Inferior parietal cortex (tissue), 1 donor: ENCODE data around the gene FBXO31.
A peak's percentile ranks its signal among the peaks of the same experiment; 100 is the strongest.
"Not testable (repeated sequence)": the region's sequence is repeated elsewhere in the genome, so short reads cannot be mapped to it uniquely, and the experiment has no call there.

Source experiments
- DNase-seq: peaks from one replicate; pipeline ENCODE4 v3.0.0-alpha.2; 2016; ENCODE audit errors: extremely low spot score

The FBXO31 gene

GRCh38 chr16:87411375-87412271, 28.0 kb upstream of the FBXO31 start:
- DNase-seq: no peak

GRCh38 chr16:87410968-87411367, 27.4 kb upstream of the FBXO31 start:
- no peak for DNase-seq

DNA sequence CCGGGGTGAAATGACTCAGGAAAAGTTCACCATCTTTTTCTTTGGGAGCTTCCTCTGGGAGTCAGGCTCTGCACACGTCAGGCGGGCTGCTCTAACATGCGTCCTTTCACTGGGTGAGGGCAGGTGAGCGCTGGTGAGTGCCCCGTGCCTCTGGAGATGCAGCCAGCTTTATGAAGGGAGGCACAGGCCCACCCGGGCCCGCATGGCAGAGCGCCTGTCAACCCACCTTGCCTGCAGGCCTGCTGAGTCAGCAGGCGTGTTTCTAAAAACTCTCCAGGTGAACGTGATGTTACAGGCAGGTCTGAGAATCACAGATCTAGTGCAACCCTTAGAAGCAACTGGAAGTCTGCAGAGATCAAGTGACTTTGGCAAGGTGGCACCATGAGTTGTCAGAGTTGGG, 27.0 kb upstream of the FBXO31 start:
- DNase-seq: no peak

DNA sequence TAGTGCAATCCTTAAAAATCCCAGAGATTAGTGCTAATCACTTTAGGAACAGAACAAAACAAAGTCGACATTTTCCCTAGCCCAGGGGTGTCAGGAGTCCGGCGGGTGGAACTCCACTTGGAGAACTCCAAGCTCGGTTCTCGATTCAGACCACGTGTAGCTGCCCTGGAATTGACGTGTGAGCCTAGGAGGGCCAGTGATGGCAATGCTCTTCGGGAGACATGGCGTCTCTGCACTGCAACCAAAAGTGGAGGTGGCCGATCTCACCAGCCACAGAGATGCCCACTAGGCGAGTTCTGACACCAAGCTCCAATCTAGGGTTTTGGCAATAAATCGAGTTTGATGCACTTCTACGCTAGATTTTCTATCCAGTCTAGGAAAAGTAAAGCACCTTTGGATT, 26.2 kb upstream of the FBXO31 start:
- DNase-seq: no peak

DNA sequence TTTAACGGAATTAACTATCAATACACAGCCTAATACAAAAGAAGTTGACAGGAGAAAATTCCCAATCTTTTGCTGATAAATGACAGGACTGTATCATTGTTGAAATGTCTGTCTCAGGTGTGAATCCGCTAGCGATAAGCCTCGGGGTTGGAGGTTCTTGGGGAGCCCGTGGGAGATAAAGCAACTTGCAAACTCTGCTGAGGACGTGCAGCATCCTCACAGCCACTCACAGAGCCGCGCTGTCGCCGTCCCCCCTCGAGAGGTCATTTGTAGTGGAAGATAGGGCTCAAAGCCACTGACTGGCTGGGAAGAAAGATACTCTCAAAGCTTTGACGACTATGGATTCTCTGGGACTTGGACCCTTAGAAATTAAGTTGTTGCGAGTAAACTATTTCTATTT, 25.6 kb upstream of the FBXO31 start:
- no peak for DNase-seq

- DNase-seq: no peak
Measured at GRCh38 chr16:87407511-87408112, 24.0 kb upstream of the FBXO31 start.

DNA sequence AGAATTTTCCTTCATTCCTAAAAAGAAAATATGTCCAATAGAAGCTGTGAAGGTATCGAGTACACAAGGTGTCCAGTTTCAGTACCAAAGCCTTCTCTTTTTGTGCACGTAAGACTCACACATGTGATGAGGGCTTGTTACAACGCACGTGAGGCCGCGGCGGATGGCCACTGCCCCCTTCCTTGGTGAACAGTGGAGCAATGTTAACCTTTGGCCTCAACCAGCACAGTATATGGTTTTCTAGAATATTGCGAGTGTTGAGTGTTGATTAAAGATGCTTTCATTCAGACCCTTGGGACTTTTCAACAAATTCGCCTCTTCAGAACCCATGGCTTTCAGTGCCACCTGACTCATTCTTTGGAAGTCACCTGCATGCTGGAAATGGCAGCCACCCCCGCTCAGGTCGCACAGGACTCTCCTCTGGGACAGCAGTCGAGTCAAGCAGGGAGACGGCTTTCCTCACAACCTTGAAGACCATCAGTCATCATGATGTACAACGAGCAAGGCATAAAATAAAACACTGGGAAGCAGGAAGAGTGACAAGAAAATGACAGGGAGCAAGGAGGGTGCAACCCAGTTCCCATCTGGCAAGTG, 23.0 kb upstream of the FBXO31 start:
- DNase-seq: no peak

- no peak for DNase-seq
Measured at GRCh38 chr16:87404764-87405625, 21.4 kb upstream of the FBXO31 start.

GRCh38 chr16:87395181-87395842, 11.7 kb upstream of the FBXO31 start:
- DNase-seq: no peak

- no peak for DNase-seq
Measured at GRCh38 chr16:87393680-87394055, 10.1 kb upstream of the FBXO31 start.

DNA sequence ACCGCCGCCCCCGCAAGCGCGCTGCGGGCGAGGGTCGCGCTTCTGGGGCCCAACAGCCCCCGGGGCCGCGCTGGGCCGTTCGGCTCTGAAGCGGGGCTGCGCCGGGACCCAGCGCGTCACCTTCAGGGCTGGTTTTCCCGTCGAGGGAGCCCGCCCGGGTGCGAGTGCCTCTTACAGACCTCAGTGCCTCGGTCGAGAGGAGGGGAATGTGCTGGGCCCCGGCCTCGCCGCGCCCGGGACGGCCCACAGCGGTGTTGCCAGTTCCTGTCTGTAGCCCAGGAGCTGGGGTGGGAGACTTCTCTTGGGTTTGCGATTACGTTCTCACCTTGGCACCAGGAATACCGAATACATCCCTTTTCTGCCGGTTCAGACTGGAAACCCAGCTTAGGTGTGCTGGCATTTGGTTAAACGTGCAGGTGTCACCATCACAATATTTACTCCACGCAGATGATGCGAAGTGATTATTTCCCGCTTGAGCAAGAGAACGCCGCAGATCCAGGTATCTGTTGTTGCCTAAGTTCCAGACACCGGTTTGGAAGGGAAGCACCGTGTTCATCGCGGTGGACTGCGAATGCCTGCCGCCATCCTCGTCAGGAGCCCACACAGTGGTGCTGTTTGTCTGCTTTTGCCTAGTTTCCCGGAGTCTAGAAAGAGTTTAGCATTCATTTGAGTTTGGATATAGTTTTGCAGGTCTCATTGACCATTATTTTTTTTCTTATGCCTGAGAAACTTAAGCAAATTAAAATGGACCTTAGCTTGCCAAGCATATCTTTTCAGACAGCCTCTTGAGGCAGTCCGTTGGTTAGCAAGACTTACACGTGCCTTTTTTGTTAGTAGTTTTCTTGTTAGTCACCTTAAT, 9.5 kb upstream of the FBXO31 start:
- DNase-seq: peak; percentile 56

DNA sequence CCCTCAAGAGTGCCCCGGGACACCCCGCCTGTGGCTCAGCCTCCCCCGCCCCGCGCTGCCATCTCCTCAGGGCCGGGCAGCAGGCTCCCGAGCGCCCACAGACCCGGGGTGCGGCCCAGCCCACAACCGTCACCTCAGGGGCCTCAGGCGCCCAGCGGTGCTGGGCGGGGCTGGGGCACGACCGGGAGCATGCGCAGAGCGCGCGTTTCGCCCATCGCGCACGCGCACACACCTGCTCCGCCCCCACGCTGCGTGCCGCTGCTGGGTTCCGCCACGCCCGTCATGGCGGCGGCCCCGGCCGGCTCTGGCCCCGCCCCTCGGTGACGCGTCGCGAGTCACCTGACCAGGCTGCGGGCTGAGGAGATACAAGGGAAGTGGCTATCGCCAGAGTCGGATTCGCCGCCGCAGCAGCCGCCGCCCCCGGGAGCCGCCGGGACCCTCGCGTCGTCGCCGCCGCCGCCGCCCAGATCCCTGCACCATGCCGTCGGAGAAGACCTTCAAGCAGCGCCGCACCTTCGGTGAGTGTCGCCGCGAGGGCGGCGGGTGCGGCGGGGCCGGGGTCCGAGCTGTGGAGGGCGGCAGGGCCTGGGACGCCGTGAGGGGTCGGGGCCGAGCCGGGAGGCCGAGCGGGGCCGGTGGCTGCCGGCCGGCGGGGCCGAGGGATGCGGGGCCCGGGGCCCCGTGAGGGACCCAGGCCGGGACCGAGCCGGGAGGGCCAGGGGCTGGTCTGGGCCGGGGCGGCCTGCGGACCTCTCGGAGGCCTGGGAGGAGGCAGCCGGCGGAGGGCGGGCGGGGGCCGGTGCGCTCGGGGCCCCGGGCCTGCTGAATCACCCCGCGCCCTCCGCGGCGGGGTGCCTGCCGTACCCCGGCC, 8.6 kb upstream of the FBXO31 start, which contains the start of gene MAP1LC3B:
Gene MAP1LC3B (plus strand): TSS at position 387 of the 871 bp plus-strand sequence. CDS start 92 bp downstream, at position 479.
- DNase-seq: peak; percentile 95

GRCh38 chr16:87391324-87391949, 7.9 kb upstream of the FBXO31 start:
- DNase-seq: peak; percentile 22

GRCh38 chr16:87390641-87391323, 7.2 kb upstream of the FBXO31 start:
- DNase-seq: no peak

GRCh38 chr16:87389914-87390313, 6.3 kb upstream of the FBXO31 start:
- not testable (repeated sequence) for DNase-seq

- DNase-seq: no peak
Measured at GRCh38 chr16:87389245-87389644, 5.7 kb upstream of the FBXO31 start.

DNA sequence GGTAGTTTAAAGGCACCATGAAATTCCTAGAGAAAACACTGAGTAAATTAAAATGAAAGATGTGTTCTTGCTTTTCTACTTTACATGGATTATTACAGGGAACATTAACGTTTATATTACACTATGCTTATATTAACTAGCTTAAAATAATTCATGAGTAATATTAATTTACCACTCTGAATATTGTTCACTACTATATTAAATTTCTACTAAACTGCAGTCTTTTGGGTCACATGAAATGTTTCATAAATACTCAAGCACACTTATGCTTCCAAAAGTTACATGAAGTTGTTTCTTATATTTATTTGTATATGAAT, 5.2 kb upstream of the FBXO31 start:
- DNase-seq: no peak
